Measurements from ENCODE around the gene KL.

Gene KL

GRCh38 chr13:33026489-33027152 lies 10.4 kb downstream of the KL start:
- TF ChIP-seq, protein P1, sequence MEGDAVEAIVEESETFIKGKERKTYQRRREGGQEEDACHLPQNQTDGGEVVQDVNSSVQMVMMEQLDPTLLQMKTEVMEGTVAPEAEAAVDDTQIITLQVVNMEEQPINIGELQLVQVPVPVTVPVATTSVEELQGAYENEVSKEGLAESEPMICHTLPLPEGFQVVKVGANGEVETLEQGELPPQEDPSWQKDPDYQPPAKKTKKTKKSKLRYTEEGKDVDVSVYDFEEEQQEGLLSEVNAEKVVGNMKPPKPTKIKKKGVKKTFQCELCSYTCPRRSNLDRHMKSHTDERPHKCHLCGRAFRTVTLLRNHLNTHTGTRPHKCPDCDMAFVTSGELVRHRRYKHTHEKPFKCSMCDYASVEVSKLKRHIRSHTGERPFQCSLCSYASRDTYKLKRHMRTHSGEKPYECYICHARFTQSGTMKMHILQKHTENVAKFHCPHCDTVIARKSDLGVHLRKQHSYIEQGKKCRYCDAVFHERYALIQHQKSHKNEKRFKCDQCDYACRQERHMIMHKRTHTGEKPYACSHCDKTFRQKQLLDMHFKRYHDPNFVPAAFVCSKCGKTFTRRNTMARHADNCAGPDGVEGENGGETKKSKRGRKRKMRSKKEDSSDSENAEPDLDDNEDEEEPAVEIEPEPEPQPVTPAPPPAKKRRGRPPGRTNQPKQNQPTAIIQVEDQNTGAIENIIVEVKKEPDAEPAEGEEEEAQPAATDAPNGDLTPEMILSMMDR (conservative IDR thresholded peaks at IDR 0.05) = no peak
- no peak overlapping the region for H3K27ac ChIP-seq

- no peak overlapping the region for H3K27ac ChIP-seq
- TF ChIP-seq, protein P1 (conservative IDR thresholded peaks at IDR 0.05) = no peak
Measured at GRCh38 chr13:33028620-33029019, 12.4 kb downstream of the KL start.

DNA sequence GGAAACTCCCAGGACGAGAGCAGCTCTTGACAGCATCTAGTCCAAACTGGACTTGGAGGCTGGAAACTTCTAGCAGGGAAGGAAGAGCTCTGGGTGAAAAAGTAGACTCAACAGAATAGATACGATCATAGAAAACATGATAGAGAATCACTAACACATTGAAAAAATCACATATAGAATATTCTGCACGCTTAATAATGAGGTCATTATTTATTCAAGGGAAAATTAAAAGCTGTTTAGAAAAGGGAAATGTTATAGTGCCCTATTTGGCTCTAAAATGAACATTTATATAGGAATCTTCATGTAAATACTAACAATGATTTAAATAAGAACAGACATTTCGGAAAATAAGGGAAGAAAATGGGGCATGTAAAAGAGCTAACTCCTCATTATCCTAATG lies 15.1 kb downstream of the KL start:
- H3K27ac ChIP-seq = no peak overlapping the region
- TF ChIP-seq, protein P1 (conservative IDR thresholded peaks at IDR 0.05) = no peak

DNA sequence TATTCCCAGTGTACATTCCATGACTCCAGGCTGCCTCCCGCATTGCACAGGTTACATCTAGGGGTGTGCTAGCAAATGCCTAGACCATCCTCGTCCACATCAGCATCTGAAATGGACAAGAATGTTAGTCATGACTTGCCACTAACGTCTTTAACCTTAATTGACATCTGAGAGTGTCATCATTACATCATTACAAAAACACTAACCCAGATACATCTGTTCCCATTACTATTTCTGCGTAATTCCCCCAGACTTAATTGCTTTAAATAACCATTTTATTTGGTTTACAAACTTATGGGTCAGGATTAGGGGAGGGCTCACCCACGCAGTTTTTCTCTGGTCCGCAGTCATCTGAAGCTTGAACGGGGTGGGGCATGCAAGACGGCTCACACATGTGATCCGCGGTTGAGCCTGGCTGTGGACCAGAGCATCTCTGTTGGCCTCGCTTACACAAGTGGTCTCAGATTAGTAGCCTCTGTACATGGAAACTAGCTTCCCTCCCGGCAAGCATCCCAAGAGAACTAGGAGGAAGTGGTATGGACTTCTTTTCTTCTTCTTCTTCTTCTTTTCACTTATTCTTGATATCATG lies 15.9 kb downstream of the KL start:
- no peak overlapping the region for H3K27ac ChIP-seq
- TF ChIP-seq, protein P1 (conservative IDR thresholded peaks at IDR 0.05) = no peak

- TF ChIP-seq, protein P1 (conservative IDR thresholded peaks at IDR 0.05) = no peak
Measured at GRCh38 chr13:33033051-33033812, 17.0 kb downstream of the KL start.

GRCh38 chr13:33033986-33034385 lies 17.8 kb downstream of the KL start:
- no peak overlapping the region for H3K27ac ChIP-seq
- TF ChIP-seq, protein P1 (conservative IDR thresholded peaks at IDR 0.05) = no peak

More at GRCh38 chr13:33033051-33033812, 17.0 kb downstream of the KL start:
- no peak overlapping the region for H3K27ac ChIP-seq

GRCh38 chr13:33034882-33035520 lies 18.8 kb downstream of the KL start:
- TF ChIP-seq, protein P1 (conservative IDR thresholded peaks at IDR 0.05) = no peak
- no peak overlapping the region for H3K27ac ChIP-seq

All from VCaP (cell line).